HepG2 (cell line): ENCODE results near the gene CAMKMT. TPM values are rescaled to one million over a fixed set of nuclear protein-coding genes. Genes with fewer than 3 reads are reported as not detected.

ENCODE experiments used
- ATAC-seq: fragments of 200-7000 bp; cut with Tn5 transposase; 3 replicates; pipeline ENCODE4 v1.9.1; 2020; ENCODE audit warnings: mild to moderate bottlenecking, moderate library complexity
- BruUV-seq: library from RNA; stranded (reverse); fragments of 400-500 nt; replicated peaks from 2 replicates; lab custom pipeline; 2021; lab: Mats Ljungman, UMichigan
- CTCF ChIA-PET: fragments of 300-600 bp; formaldehyde crosslinking; extraction: SDS; loops from one replicate; lab custom pipeline; 2021; ENCODE audit warnings: low total read pairs, inconsistent platforms, low intra/inter-chr PET ratio; lab: Yijun Ruan, JAX
- POLR2A ChIA-PET: fragments of 350-600 bp; sonication (Branson Sonifier 250); formaldehyde crosslinking; loops from one replicate; lab custom pipeline; 2020; ENCODE audit warnings: antibody characterized with exemption, inconsistent platforms; lab: Yijun Ruan, JAX
- DNase-seq: peaks from one replicate; pipeline ENCODE4 v3.0.0-alpha.2; 2015; ENCODE audit warnings: low spot score
- FAIRE-seq: peaks from 3 replicates; lab custom pipeline; 2011; peaks lifted over from hg19 to GRCh38; lab: Jason Lieb, UNC
- H2AFZ ChIP-seq: one replicate; pipeline ENCODE4 v1.6.1; 2011; ENCODE audit warnings: low read length, inconsistent platforms
- H3K27ac ChIP-seq: fragments of 300-600 bp; 3 replicates; pipeline ENCODE4 v1.8.0; 2011; ENCODE audit warnings: mixed run types, mild to moderate bottlenecking, mixed read lengths, low read length, inconsistent platforms; ENCODE audit not compliant: insufficient read depth; ENCODE audit errors: extremely low read length
- H3K27me3 ChIP-seq, 2 experiments: fragments of 200-600 bp in 1 of 2; 2 replicates in 1 of 2; 3 replicates in 1 of 2; pipeline versions ENCODE4 v1.6.0 to v1.8.0; 2011; ENCODE audit warnings: low read length in 2 of 2, mild to moderate bottlenecking in 2 of 2, moderate library complexity in 2 of 2, inconsistent platforms in 1 of 2; ENCODE audit not compliant: insufficient read depth in 2 of 2, control insufficient read depth in 1 of 2
- H3K36me3 ChIP-seq, 2 experiments: fragments of 200-600 bp in 1 of 2; replicated peaks in 1 of 2; 2 replicates in 1 of 2; 3 replicates in 1 of 2; pipeline versions ENCODE4 v1.5.1 to v1.8.0; 2011; ENCODE audit warnings: low read length in 2 of 2, inconsistent platforms in 1 of 2; ENCODE audit not compliant: insufficient read depth in 2 of 2, control insufficient read depth in 1 of 2
- H3K4me1 ChIP-seq: 2 replicates; pipeline ENCODE4 v1.5.1; 2012; ENCODE audit warnings: low read length, inconsistent platforms; ENCODE audit not compliant: insufficient read depth
- H3K4me2 ChIP-seq: 2 replicates; pipeline ENCODE4 v1.6.0; 2011; ENCODE audit warnings: low read depth, low read length, inconsistent platforms
- H3K4me3 ChIP-seq, 3 experiments: fragments of 200-600 bp in 1 of 3; sonication (generic), shearing (Covaris generic) in 1 of 3; replicated peaks in 1 of 3; 2 replicates each; pipeline ENCODE4 v1.5.1; 2011 to 2016; ENCODE audit warnings: low read length in 3 of 3, inconsistent platforms in 2 of 3, low read depth in 2 of 3, mild to moderate bottlenecking in 2 of 3, control low read depth in 1 of 3, mixed read lengths in 1 of 3; ENCODE audit not compliant: insufficient read depth in 1 of 3
- H3K79me2 ChIP-seq: one replicate; pipeline ENCODE4 v1.6.1; 2011; ENCODE audit warnings: low read length, inconsistent platforms; ENCODE audit not compliant: insufficient read depth
- H3K9ac ChIP-seq: 2 replicates; pipeline ENCODE4 v1.6.0; 2011; ENCODE audit warnings: mild to moderate bottlenecking, low read depth, low read length, inconsistent platforms; ENCODE audit not compliant: insufficient read depth
- H3K9me3 ChIP-seq: 2 replicates; pipeline ENCODE4 v1.5.1; 2012; ENCODE audit warnings: mild to moderate bottlenecking, low read length
- H4K20me1 ChIP-seq: 2 replicates; pipeline ENCODE4 v1.6.0; 2011; ENCODE audit warnings: inconsistent platforms, mild to moderate bottlenecking, low read length, moderate library complexity; ENCODE audit not compliant: insufficient read depth
- ASH2L ChIP-seq: fragments of 300-600, 200-600 bp; sonication (generic); IDR thresholded peaks from 2 replicates; pipeline ENCODE4 v1.7.0; 2017; ENCODE audit warnings: low read depth, mild to moderate bottlenecking, moderate library complexity, mixed read lengths, low read length; ENCODE audit not compliant: insufficient read length
- CC2D1A ChIP-seq: sonication (generic); formaldehyde crosslinking; IDR thresholded peaks from 2 replicates; pipeline ENCODE4 v1.8.1; 2023; ENCODE audit warnings: mild to moderate bottlenecking, missing genetic modification reagents
- FOSL1 ChIP-seq: sonication (generic); formaldehyde crosslinking; IDR thresholded peaks from 2 replicates; pipeline ENCODE4 v1.9.0; 2021; ENCODE audit warnings: missing genetic modification reagents, borderline replicate concordance
- HHEX ChIP-seq: IDR thresholded peaks from 2 replicates; pipeline ENCODE4 v1.6.1; 2016; ENCODE audit warnings: control low read depth
- HMGA1 ChIP-seq: sonication (generic); formaldehyde crosslinking; conservative IDR thresholded peaks from 2 replicates; pipeline ENCODE4 v1.4.0; 2020; ENCODE audit warnings: missing genetic modification reagents
- HNRNPK ChIP-seq: fragments of 200-400 bp; formaldehyde crosslinking; IDR thresholded peaks from 2 replicates; pipeline ENCODE4 v1.6.1; 2018; ENCODE audit warnings: low read length, low read depth, moderate library complexity, mild to moderate bottlenecking; ENCODE audit not compliant: poor library complexity, severe bottlenecking
- MATR3 ChIP-seq: sonication (generic); formaldehyde crosslinking; IDR thresholded peaks from 2 replicates; pipeline ENCODE4 v1.4.0; 2020; ENCODE audit warnings: missing genetic modification reagents
- MXD4 ChIP-seq: IDR thresholded peaks from 2 replicates; pipeline ENCODE4 v1.6.1; 2016; ENCODE audit warnings: mild to moderate bottlenecking, missing biosample characterization, missing genetic modification reagents
- NFE2L1 ChIP-seq: sonication (generic); formaldehyde crosslinking; IDR thresholded peaks from 2 replicates; pipeline ENCODE4 v1.4.0; 2020; ENCODE audit warnings: missing genetic modification reagents, mild to moderate bottlenecking, borderline replicate concordance
- SKI ChIP-seq: fragments of 450-650 bp; IDR thresholded peaks from one replicate; pipeline ENCODE4 v1.6.1; 2018; ENCODE audit warnings: mild to moderate bottlenecking; ENCODE audit not compliant: partially characterized antibody
- XBP1 ChIP-seq: sonication (generic); formaldehyde crosslinking; IDR thresholded peaks from 2 replicates; pipeline ENCODE4 v1.5.0; 2020; ENCODE audit warnings: missing genetic modification reagents
- ZNF160 ChIP-seq: sonication (generic); formaldehyde crosslinking; IDR thresholded peaks from 2 replicates; pipeline ENCODE4 v1.8.0; 2022; ENCODE audit warnings: mild to moderate bottlenecking, inconsistent platforms, missing genetic modification reagents
- ZNF367 ChIP-seq: sonication (generic); formaldehyde crosslinking; IDR thresholded peaks from 2 replicates; pipeline ENCODE4 v1.4.0; 2020; ENCODE audit warnings: missing genetic modification reagents, borderline replicate concordance
- ZNF547 ChIP-seq: sonication (generic); formaldehyde crosslinking; IDR thresholded peaks from 2 replicates; pipeline ENCODE4 v1.5.1; 2020; ENCODE audit warnings: mild to moderate bottlenecking, missing genetic modification reagents
- WGBS: methylation state at CpG from one replicate; pipeline ENCODE4 v1.1.6; 2017; ENCODE audit warnings: low lambda C conversion rate; 5-methylcytosine and 5-hydroxymethylcytosine counted together
- in situ Hi-C: cut with HindIII; loops from 2 replicates; pipeline ENCODE4 v1.10.0; 2017; ENCODE audit warnings: low pct_unique_long_range_greater_than_20kb; ENCODE audit not compliant: extremely low pct_ligation_motif_present
- intact Hi-C: fragments of 100-400 bp; cut with micrococcal nuclease; formaldehyde crosslinking; loops from one replicate; pipeline ENCODE4 v1.10.0; 2022; ENCODE audit not compliant: unreplicated experiment
- polyA plus RNA-seq, 8 experiments: library from polyadenylated mRNA; depleted of rRNA in 3 of 8; stranded (reverse) in 7 of 8; unstranded in 1 of 8; fragments of >200 nt; fragmentation: Illumina TruSeq in 4 of 8; extraction: Trizol in 4 of 8; gene quantifications; 2 replicates each; pipeline versions ENCODE4 v1.2.1 to v1.2.3, GENCODE V29; 2011 to 2016; ENCODE audit warnings: low read depth in 4 of 8, missing spikeins in 1 of 8, mixed read lengths in 1 of 8; ENCODE audit not compliant: insufficient read depth in 1 of 8
- total RNA-seq, 5 experiments: library from RNA; depleted of rRNA; stranded (reverse); fragments of >200 nt; fragmentation: Illumina TruSeq; extraction: Trizol; gene quantifications; 2 replicates each; pipeline ENCODE4 v1.2.3, GENCODE V29; 2016; ENCODE audit warnings: low read depth in 1 of 5
- TF ChIP-seq, protein P1 (sequence below): sonication (generic); formaldehyde crosslinking; IDR thresholded peaks from 2 replicates; pipeline ENCODE4 v1.5.0; 2020; ENCODE audit warnings: mild to moderate bottlenecking, missing genetic modification reagents
- TF ChIP-seq, protein P2 (sequence below): sonication (generic); formaldehyde crosslinking; IDR thresholded peaks from 2 replicates; pipeline ENCODE4; 2020; ENCODE audit warnings: missing genetic modification reagents, mild to moderate bottlenecking, borderline replicate concordance
- TF ChIP-seq, protein P3 (sequence below): fragments of 450-650 bp; IDR thresholded peaks from 2 replicates; pipeline ENCODE4 v1.6.1; 2017; ENCODE audit warnings: mild to moderate bottlenecking

Gene CAMKMT
- total and polyA plus RNA-seq, 2 of the 13 experiments (the other 11 are each of a cell fraction or from before 2014, with no cell fraction given): 6.9 to 20.8 TPM

DNA sequence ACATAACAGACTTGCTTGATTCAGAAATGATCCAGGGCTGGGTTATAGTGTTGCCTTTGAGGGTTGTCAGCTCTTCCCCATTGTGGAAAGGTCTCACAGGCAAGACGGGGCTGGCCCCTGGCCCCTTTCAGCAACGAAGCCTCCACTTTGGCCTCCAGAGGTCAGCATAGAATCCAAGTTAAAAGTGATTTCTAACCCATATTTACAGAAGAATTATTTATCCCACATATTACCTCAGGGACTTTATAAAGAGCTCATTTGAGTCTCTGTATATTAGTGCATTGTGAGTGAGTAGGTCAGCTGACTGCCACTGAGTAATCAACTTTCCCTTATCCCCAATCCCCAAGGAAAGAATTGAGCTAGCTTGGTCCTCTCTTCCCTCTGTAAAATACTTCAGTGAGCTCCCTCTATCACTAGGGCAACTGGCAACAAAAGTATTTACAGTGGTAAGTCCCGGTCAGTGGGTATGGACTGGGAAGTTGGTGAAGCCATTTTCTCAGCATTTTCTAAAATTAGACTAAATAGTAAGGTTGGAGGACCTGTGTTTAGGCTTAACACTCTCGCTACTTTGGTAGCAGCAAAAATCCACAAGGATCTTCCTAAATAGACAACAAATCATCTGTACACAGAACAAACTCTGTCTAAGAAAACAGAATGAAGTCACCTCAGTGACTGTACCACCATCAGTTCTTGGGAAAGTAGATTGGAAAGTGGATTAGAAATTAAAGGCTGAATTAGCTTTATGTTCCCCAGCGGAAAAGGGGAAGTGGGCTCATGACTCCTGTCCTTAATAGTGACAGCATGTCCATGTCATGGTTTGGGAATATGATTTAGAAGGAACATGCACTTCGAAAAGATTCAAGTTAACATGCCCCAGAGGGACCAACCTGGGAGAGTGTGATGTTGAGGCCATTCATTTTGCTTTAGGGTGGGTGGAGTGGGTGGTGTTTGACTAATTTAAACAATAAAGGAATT lies 408.8 kb downstream of the CAMKMT start:
- no peaks in the 10 kb centered on the region for H3K27me3 ChIP-seq
- WGBS: 87% methylated on average over 6 of the region's 6 CpGs
- FAIRE-seq: no peak
- no peak overlapping the region for H3K9ac ChIP-seq
- POLR2A ChIA-PET: no interaction called here
- no peak overlapping the region for H3K4me3 ChIP-seq
- H4K20me1 ChIP-seq: no peaks in the 10 kb centered on the region
- no peak for DNase-seq
- TF ChIP-seq, protein P1, sequence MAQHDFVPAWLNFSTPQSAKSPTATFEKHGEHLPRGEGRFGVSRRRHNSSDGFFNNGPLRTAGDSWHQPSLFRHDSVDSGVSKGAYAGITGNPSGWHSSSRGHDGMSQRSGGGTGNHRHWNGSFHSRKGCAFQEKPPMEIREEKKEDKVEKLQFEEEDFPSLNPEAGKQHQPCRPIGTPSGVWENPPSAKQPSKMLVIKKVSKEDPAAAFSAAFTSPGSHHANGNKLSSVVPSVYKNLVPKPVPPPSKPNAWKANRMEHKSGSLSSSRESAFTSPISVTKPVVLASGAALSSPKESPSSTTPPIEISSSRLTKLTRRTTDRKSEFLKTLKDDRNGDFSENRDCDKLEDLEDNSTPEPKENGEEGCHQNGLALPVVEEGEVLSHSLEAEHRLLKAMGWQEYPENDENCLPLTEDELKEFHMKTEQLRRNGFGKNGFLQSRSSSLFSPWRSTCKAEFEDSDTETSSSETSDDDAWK: no peak
- TF ChIP-seq XBP1 (CRISPR knock-in tag): no peak
- TF ChIP-seq, protein P2, sequence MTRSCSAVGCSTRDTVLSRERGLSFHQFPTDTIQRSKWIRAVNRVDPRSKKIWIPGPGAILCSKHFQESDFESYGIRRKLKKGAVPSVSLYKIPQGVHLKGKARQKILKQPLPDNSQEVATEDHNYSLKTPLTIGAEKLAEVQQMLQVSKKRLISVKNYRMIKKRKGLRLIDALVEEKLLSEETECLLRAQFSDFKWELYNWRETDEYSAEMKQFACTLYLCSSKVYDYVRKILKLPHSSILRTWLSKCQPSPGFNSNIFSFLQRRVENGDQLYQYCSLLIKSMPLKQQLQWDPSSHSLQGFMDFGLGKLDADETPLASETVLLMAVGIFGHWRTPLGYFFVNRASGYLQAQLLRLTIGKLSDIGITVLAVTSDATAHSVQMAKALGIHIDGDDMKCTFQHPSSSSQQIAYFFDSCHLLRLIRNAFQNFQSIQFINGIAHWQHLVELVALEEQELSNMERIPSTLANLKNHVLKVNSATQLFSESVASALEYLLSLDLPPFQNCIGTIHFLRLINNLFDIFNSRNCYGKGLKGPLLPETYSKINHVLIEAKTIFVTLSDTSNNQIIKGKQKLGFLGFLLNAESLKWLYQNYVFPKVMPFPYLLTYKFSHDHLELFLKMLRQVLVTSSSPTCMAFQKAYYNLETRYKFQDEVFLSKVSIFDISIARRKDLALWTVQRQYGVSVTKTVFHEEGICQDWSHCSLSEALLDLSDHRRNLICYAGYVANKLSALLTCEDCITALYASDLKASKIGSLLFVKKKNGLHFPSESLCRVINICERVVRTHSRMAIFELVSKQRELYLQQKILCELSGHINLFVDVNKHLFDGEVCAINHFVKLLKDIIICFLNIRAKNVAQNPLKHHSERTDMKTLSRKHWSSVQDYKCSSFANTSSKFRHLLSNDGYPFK (CRISPR knock-in tag): no peak
- no peak for TF ChIP-seq ZNF547 (CRISPR knock-in tag)
- TF ChIP-seq, protein P3, sequence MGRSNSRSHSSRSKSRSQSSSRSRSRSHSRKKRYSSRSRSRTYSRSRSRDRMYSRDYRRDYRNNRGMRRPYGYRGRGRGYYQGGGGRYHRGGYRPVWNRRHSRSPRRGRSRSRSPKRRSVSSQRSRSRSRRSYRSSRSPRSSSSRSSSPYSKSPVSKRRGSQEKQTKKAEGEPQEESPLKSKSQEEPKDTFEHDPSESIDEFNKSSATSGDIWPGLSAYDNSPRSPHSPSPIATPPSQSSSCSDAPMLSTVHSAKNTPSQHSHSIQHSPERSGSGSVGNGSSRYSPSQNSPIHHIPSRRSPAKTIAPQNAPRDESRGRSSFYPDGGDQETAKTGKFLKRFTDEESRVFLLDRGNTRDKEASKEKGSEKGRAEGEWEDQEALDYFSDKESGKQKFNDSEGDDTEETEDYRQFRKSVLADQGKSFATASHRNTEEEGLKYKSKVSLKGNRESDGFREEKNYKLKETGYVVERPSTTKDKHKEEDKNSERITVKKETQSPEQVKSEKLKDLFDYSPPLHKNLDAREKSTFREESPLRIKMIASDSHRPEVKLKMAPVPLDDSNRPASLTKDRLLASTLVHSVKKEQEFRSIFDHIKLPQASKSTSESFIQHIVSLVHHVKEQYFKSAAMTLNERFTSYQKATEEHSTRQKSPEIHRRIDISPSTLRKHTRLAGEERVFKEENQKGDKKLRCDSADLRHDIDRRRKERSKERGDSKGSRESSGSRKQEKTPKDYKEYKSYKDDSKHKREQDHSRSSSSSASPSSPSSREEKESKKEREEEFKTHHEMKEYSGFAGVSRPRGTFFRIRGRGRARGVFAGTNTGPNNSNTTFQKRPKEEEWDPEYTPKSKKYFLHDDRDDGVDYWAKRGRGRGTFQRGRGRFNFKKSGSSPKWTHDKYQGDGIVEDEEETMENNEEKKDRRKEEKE: no peak
- TF ChIP-seq HMGA1 (CRISPR knock-in tag): no peak
- TF ChIP-seq HNRNPK: no peak
- no peak for TF ChIP-seq ASH2L
- no peak for TF ChIP-seq ZNF367 (CRISPR knock-in tag)
- TF ChIP-seq NFE2L1 (CRISPR knock-in tag): no peak
- no peak for TF ChIP-seq HHEX (CRISPR knock-in tag)
- no peak for TF ChIP-seq SKI
- TF ChIP-seq MXD4 (CRISPR knock-in tag): no peak
- no peak for TF ChIP-seq MATR3 (CRISPR knock-in tag)
- TF ChIP-seq CC2D1A (CRISPR knock-in tag): no peak
- TF ChIP-seq FOSL1 (CRISPR knock-in tag): no peak
- TF ChIP-seq ZNF160 (CRISPR knock-in tag): no peak
- TF ChIP-seq, all 625 proteins: peak for 0
- CTCF ChIA-PET: no interaction called here
- Histone ChIP-seq H3K9me3 (no peaks in the 10 kb centered on the region), H3K36me3 (no peaks in the 10 kb centered on the region), H3K79me2 (no peaks in the 10 kb centered on the region), H2AFZ (no peak overlapping the region), H3K4me1 (peaks cover 14% of the 10 kb centered on the region), H3K4me2 (no peak overlapping the region), H3K27ac (no peak overlapping the region)
- in situ Hi-C loops: no loop called here
- intact Hi-C loops: no loop called here
- peak; percentile 39; the same call in 1 of the 3 replicates for ATAC-seq
- no TSS peak for BruUV-seq
